HepG2 (cell line): ENCODE results near the gene ZNF17. TPM values are rescaled to one million over a fixed set of nuclear protein-coding genes. Genes with fewer than 3 reads are reported as not detected.

Experiments used
- CSRNP1 ChIP-seq: sonication (generic); formaldehyde crosslinking; IDR thresholded peaks from 2 replicates; pipeline ENCODE4 v1.8.1; 2023; ENCODE audit warnings: mild to moderate bottlenecking, missing genetic modification reagents
- ETV5 ChIP-seq: IDR thresholded peaks from 2 replicates; pipeline ENCODE4 v1.6.1; 2018; ENCODE audit warnings: missing biosample characterization, missing genetic modification reagents, inconsistent platforms, borderline replicate concordance
- HMGXB3 ChIP-seq: sonication (generic); formaldehyde crosslinking; IDR thresholded peaks from 2 replicates; pipeline ENCODE4 v1.4.0; 2020; ENCODE audit warnings: missing genetic modification reagents, borderline replicate concordance
- KDM3A ChIP-seq: IDR thresholded peaks from 2 replicates; pipeline ENCODE4 v1.6.1; 2018; ENCODE audit warnings: low read depth, missing compliant biosample characterization
- MBNL3 ChIP-seq: fragments of 250-450 bp; sonication (Bioruptor Pico); conservative IDR thresholded peaks from 2 replicates; pipeline ENCODE4 v1.8.0; 2022; ENCODE audit warnings: mild to moderate bottlenecking, inconsistent platforms
- NAIF1 ChIP-seq: sonication (generic); formaldehyde crosslinking; IDR thresholded peaks from 2 replicates; pipeline ENCODE4 v1.5.0; 2020; ENCODE audit warnings: mild to moderate bottlenecking, missing genetic modification reagents, borderline replicate concordance
- NFYC ChIP-seq: IDR thresholded peaks from 2 replicates; pipeline ENCODE4 v1.6.1; 2016; ENCODE audit warnings: missing genetic modification reagents, missing compliant biosample characterization
- PCBP2 ChIP-seq: fragments of 200-400 bp; formaldehyde crosslinking; optimal IDR thresholded peaks from 2 replicates; pipeline ENCODE3; 2018; ENCODE audit warnings: low read length, low read depth; ENCODE audit not compliant: poor library complexity, severe bottlenecking
- REPIN1 ChIP-seq: sonication (generic); formaldehyde crosslinking; IDR thresholded peaks from 2 replicates; pipeline ENCODE4 v1.8.0; 2022; ENCODE audit warnings: missing genetic modification reagents, low read depth, mild to moderate bottlenecking, borderline replicate concordance
- RFX3 ChIP-seq: IDR thresholded peaks from 2 replicates; pipeline ENCODE4 v1.6.1; 2016; ENCODE audit warnings: missing biosample characterization, missing genetic modification reagents
- RXRB ChIP-seq: IDR thresholded peaks from 2 replicates; pipeline ENCODE4 v1.6.1; 2016; ENCODE audit warnings: borderline replicate concordance, missing genetic modification reagents, missing compliant biosample characterization
- SCMH1 ChIP-seq: sonication (generic); formaldehyde crosslinking; IDR thresholded peaks from 2 replicates; pipeline ENCODE4 v1.9.0; 2021; ENCODE audit warnings: missing genetic modification reagents, mild to moderate bottlenecking, borderline replicate concordance
- SMARCC2 ChIP-seq: fragments of 450-650 bp; IDR thresholded peaks from 2 replicates; pipeline ENCODE4 v1.6.1; 2017; ENCODE audit warnings: antibody characterized with exemption, mild to moderate bottlenecking
- SRY ChIP-seq: sonication (generic); formaldehyde crosslinking; IDR thresholded peaks from 2 replicates; pipeline ENCODE4 v1.8.0; 2022; ENCODE audit warnings: mild to moderate bottlenecking, missing genetic modification reagents
- THRA ChIP-seq: sonication (generic); formaldehyde crosslinking; IDR thresholded peaks from 2 replicates; pipeline ENCODE4 v1.4.0; 2020; ENCODE audit warnings: missing genetic modification reagents, borderline replicate concordance
- YY1 ChIP-seq: IDR thresholded peaks from 2 replicates; pipeline ENCODE4 v1.6.1; 2011; ENCODE audit warnings: low read length, low read depth, moderate library complexity, mild to moderate bottlenecking; ENCODE audit not compliant: insufficient read depth, insufficient replicate concordance
- ZBTB14 ChIP-seq: sonication (generic); formaldehyde crosslinking; IDR thresholded peaks from 2 replicates; pipeline ENCODE4 v1.4.0; 2020; ENCODE audit warnings: missing genetic modification reagents
- ZNF30 ChIP-seq: sonication (generic); formaldehyde crosslinking; IDR thresholded peaks from 2 replicates; pipeline ENCODE4 v1.5.0; 2020; ENCODE audit warnings: mild to moderate bottlenecking, missing genetic modification reagents
- ZNF674 ChIP-seq: sonication (generic); formaldehyde crosslinking; IDR thresholded peaks from 2 replicates; pipeline ENCODE4 v1.5.0; 2020; ENCODE audit warnings: low read depth, mild to moderate bottlenecking, missing genetic modification reagents
- ZSCAN25 ChIP-seq: sonication (generic); formaldehyde crosslinking; IDR thresholded peaks from 2 replicates; pipeline ENCODE4 v1.8.0; 2022; ENCODE audit warnings: mild to moderate bottlenecking, missing genetic modification reagents
- polyA plus RNA-seq, 8 experiments: library from polyadenylated mRNA; depleted of rRNA in 3 of 8; stranded (reverse) in 7 of 8; unstranded in 1 of 8; fragments of >200 nt; fragmentation: Illumina TruSeq in 4 of 8; extraction: Trizol in 4 of 8; gene quantifications; 2 replicates each; pipeline versions ENCODE4 v1.2.1 to v1.2.3, GENCODE V29; 2011 to 2016; ENCODE audit warnings: low read depth in 4 of 8, missing spikeins in 1 of 8, mixed read lengths in 1 of 8; ENCODE audit not compliant: insufficient read depth in 1 of 8
- total RNA-seq, 5 experiments: library from RNA; depleted of rRNA; stranded (reverse); fragments of >200 nt; fragmentation: Illumina TruSeq; extraction: Trizol; gene quantifications; 2 replicates each; pipeline ENCODE4 v1.2.3, GENCODE V29; 2016; ENCODE audit warnings: low read depth in 1 of 5

Gene ZNF17
- total and polyA plus RNA-seq, 2 of the 13 experiments (the other 11 are each of a cell fraction or from before 2014, with no cell fraction given) = 3.7 to 10.1 TPM

- peak; percentile 93 for TF ChIP-seq HMGXB3 (CRISPR knock-in tag)
- TF ChIP-seq SCMH1 (CRISPR knock-in tag) = no peak
- peak; percentile 91 for TF ChIP-seq NFYC
- TF ChIP-seq RFX3 (CRISPR knock-in tag) = peak; percentile 11; the same call in 1 of the 2 replicates
- no peak for TF ChIP-seq ZBTB14 (CRISPR knock-in tag)
- no peak for TF ChIP-seq THRA (CRISPR knock-in tag)
- TF ChIP-seq KDM3A = no peak; the same call in 1 of the 2 replicates
- peak; percentile 76 for TF ChIP-seq YY1
- TF ChIP-seq ZSCAN25 (CRISPR knock-in tag) = no peak
- TF ChIP-seq ETV5 = no peak; the same call in 1 of the 2 replicates
- peak; percentile 14; the same call in 1 of the 2 replicates for TF ChIP-seq REPIN1
- TF ChIP-seq SRY (CRISPR knock-in tag) = peak; percentile 60; the same call in 1 of the 2 replicates
- no peak for TF ChIP-seq PCBP2
- no peak for TF ChIP-seq ZNF674 (CRISPR knock-in tag)
- TF ChIP-seq SMARCC2 = no peak
- no peak for TF ChIP-seq MBNL3
- no peak for TF ChIP-seq NAIF1 (CRISPR knock-in tag)
- no peak for TF ChIP-seq ZNF30 (CRISPR knock-in tag)
- TF ChIP-seq CSRNP1 (CRISPR knock-in tag) = no peak
- no peak for TF ChIP-seq RXRB
Observed at GRCh38 chr19:57435062-57435978, 24.4 kb downstream of the ZNF17 start, which contains the start of gene ZNF749 (continued).
